Measurements from ENCODE around the gene EML5.

The EML5 gene

DNA sequence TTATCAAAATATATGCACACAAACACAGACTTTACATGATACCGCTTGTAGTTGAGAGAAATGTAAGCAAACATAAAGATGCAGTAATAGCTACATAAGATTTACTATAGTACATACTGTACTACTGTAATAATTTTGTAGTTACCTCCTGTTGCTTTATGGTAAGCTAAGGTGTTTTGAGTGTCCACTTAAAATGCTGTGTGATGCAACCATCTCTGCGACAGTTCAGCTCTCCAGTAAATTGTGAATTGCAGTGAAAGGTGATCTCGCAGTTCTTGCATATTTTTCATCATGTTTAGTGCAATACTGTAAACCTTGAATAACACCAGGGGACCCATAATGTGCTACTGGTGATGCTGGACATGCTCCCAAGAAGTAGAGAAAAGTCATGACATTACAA is 208.3 kb downstream of the EML5 start:
- no peak for DNase-seq (ENCODE audit: low read depth)
- TF ChIP-seq, protein P1, sequence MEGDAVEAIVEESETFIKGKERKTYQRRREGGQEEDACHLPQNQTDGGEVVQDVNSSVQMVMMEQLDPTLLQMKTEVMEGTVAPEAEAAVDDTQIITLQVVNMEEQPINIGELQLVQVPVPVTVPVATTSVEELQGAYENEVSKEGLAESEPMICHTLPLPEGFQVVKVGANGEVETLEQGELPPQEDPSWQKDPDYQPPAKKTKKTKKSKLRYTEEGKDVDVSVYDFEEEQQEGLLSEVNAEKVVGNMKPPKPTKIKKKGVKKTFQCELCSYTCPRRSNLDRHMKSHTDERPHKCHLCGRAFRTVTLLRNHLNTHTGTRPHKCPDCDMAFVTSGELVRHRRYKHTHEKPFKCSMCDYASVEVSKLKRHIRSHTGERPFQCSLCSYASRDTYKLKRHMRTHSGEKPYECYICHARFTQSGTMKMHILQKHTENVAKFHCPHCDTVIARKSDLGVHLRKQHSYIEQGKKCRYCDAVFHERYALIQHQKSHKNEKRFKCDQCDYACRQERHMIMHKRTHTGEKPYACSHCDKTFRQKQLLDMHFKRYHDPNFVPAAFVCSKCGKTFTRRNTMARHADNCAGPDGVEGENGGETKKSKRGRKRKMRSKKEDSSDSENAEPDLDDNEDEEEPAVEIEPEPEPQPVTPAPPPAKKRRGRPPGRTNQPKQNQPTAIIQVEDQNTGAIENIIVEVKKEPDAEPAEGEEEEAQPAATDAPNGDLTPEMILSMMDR (IDR thresholded peaks at IDR 0.05; ENCODE audit: low read depth, low read length) = no peak
- TF ChIP-seq, protein P2, sequence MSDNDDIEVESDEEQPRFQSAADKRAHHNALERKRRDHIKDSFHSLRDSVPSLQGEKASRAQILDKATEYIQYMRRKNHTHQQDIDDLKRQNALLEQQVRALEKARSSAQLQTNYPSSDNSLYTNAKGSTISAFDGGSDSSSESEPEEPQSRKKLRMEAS (IDR thresholded peaks at IDR 0.05; ENCODE audit: low read depth, low read length) = no peak
- TF ChIP-seq MYC (IDR thresholded peaks at IDR 0.05; ENCODE audit: low read depth, low read length) (no peak), POLR2A (IDR thresholded peaks at IDR 0.05; ENCODE audit: extremely low read depth, insufficient read length) (no peak)

DNA sequence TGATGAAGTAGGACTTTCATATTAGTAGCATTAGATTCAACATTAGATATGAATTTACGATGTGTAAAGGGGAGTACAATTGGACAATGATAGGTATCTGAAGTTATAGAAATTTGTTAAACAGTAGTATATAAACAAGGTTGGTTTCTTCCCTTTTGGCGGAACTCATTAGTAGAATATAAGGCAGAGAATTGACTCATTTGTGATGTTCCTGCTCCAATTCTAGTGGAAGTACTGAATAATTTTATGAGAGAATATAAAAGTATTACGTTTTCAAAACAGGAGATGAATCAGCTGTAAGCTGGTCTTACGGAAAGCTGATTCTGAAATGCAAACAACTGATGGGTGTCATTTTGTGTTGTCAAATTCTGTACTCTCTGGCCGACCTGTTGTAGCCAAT is 216.5 kb downstream of the EML5 start:
- TF ChIP-seq, protein P1 (IDR thresholded peaks at IDR 0.05; ENCODE audit: low read depth, low read length) = no peak
- TF ChIP-seq, protein P2 (IDR thresholded peaks at IDR 0.05; ENCODE audit: low read depth, low read length) = no peak
- no peak for TF ChIP-seq MYC (IDR thresholded peaks at IDR 0.05; ENCODE audit: low read depth, low read length)
- no peak for TF ChIP-seq POLR2A (IDR thresholded peaks at IDR 0.05; ENCODE audit: extremely low read depth, insufficient read length)
- no peak overlapping the region for H3K4me3 ChIP-seq (ENCODE audit: low read depth, low read length)
- DNase-seq (ENCODE audit: low read depth) = no peak

More for the DNA sequence above, 208.3 kb downstream of the EML5 start:
- no peak overlapping the region for H3K4me3 ChIP-seq (ENCODE audit: low read depth, low read length)

DNA sequence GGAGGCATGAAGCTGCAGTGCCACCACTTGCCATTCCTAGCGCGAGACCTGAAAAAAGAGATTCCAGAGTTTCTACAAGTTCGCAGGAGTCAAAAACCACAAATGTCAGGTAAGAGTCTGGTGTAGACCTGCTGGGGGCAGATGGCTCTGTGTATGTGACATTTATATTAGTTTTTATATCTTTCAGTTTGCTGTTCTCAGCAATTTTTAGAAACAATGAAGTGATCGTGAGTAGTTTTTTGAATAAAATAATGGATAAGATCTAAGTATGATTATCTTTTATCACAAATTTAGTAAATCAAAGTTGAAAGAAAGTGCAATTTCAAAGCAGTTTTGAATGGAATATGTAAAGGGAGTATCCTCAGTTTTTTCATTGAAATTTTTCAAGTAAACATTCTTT is 220.6 kb downstream of the EML5 start:
- TF ChIP-seq, protein P1 (IDR thresholded peaks at IDR 0.05; ENCODE audit: low read depth, low read length) = no peak
- TF ChIP-seq MYC (IDR thresholded peaks at IDR 0.05; ENCODE audit: low read depth, low read length) (no peak), POLR2A (IDR thresholded peaks at IDR 0.05; ENCODE audit: extremely low read depth, insufficient read length) (no peak)
- TF ChIP-seq, protein P2 (IDR thresholded peaks at IDR 0.05; ENCODE audit: low read depth, low read length) = no peak
- DNase-seq (ENCODE audit: low read depth) = no peak
- no peak overlapping the region for H3K4me3 ChIP-seq (ENCODE audit: low read depth, low read length)

DNA sequence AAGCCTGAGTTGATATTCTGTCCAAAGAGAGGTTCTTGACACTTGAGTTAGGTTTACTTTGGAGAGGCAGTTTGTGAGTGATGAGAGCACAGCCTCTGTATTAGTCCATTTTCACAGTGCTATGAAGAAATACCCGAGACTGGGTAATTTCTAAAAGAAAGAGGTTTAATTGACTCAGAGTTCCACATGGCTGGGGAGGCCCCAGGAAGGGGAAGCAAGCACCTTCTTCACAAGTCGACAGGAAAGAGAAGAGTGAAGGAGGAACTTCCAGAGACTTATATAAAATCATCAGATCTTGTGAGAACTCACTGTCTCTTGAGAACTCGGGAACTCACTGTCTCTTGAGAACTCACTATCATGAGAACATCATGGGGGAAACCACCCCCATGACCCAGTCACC is 224.6 kb downstream of the EML5 start:
- TF ChIP-seq POLR2A (IDR thresholded peaks at IDR 0.05; ENCODE audit: extremely low read depth, insufficient read length) = no peak
- TF ChIP-seq MYC (IDR thresholded peaks at IDR 0.05; ENCODE audit: low read depth, low read length) = no peak
- TF ChIP-seq, protein P1 (IDR thresholded peaks at IDR 0.05; ENCODE audit: low read depth, low read length) = no peak
- TF ChIP-seq, protein P2 (IDR thresholded peaks at IDR 0.05; ENCODE audit: low read depth, low read length) = no peak
- no peak overlapping the region for H3K4me3 ChIP-seq (ENCODE audit: low read depth, low read length)
- DNase-seq (ENCODE audit: low read depth) = no peak

DNA sequence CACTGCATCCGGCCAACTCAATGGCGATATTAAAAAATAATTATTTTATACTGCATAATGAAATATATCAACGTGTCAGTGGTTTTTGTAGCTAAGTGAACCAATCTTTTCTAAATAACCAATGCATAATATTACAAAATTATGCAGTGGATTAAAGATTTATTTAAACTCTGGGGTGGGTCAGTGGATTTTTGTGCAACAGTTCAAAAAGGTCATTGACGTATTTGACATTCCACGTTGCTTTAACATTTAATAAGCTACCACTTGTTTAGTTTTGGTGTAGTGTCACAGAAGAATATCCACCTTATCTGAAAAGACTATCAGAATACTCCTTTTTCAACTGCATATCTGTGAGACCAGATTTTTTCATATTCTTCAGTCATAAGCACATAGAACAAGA is 227.3 kb downstream of the EML5 start:
- no peak overlapping the region for H3K4me3 ChIP-seq (ENCODE audit: low read depth, low read length)
- no peak for TF ChIP-seq POLR2A (IDR thresholded peaks at IDR 0.05; ENCODE audit: extremely low read depth, insufficient read length)
- TF ChIP-seq, protein P1 (IDR thresholded peaks at IDR 0.05; ENCODE audit: low read depth, low read length) = no peak
- no peak for TF ChIP-seq MYC (IDR thresholded peaks at IDR 0.05; ENCODE audit: low read depth, low read length)
- TF ChIP-seq, protein P2 (IDR thresholded peaks at IDR 0.05; ENCODE audit: low read depth, low read length) = no peak
- DNase-seq (ENCODE audit: low read depth) = no peak
